Head of caudate nucleus (tissue), 42 donors: ENCODE measurements around the gene ANO6.

Source experiments
- DNase-seq, 42 donors: peaks; one replicate each; pipeline versions ENCODE4 v3.0.0 to v3.0.0-alpha.2; 2020 to 2021; ENCODE audit warnings: mixed read lengths in 7 of 42
- intact Hi-C: fragments of 100-400 bp; cut with DNase I; formaldehyde crosslinking; loops from one replicate; pipeline ENCODE4 v1.15.0; 2022

ANO6 gene

DNA sequence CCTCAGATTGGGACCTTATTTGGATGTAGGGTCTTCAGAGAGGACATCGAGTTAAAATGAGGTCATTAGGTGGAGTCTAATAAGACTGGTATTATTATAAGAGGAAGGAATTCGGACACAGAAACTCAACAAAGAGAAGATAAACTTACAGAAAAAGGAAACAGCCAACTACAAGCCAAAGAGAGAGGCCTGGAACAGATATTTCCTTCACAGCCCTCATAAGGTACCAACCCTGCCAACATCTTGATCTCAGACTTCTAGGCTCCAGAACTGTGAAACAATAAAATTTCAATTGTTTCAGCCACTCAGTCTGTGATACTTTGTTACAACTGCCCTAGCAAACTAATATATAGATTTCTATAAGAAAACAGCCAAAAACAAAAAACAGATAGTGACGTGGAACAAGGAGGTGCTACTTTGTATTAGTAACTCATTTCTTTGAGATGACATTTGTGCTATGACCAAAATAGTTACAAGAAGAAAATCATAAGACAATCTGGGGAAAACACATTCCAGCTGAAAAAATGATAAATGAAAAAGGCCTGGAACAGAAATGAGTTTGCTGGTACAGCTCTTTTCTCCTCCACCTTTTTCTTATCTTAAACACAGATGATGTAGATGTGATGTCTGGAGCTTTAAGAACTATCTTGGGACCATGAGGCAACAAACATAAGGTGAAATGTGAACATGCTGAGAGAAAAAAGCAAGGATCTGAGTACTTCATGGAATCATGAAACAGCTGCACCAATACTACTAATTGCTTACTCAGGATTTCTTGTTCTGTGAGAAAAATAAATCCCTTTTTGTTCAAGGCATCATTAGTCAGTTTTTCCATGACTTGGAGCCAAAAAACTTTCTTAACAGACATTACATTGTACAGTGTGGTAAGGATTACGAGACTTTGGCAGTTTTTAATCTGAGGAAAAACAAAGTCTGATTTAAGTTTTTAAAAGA, 243.2 kb downstream of the ANO6 start:
- intact Hi-C loops, result no loop called here
- no peak for DNase-seq

DNA sequence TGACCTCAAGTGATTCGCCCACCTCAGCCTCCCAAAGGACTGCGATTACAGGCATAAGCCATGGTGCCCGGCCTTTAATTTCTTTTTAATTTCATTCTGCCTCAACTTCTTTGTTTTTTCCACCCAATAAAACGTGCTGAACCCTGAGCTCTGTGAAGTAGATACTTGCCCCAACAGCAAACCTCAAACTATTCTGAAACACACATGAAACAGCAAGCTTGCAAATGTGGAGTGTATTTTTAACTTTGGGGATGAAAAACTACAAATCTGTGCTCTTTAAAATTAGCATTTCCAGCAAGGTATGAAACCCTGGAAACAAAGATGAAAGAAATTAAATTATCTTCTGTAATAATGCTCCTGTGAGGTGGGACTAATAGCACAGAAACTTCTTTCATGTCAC, 246.6 kb downstream of the ANO6 start:
- intact Hi-C loops, result no loop called here

DNA sequence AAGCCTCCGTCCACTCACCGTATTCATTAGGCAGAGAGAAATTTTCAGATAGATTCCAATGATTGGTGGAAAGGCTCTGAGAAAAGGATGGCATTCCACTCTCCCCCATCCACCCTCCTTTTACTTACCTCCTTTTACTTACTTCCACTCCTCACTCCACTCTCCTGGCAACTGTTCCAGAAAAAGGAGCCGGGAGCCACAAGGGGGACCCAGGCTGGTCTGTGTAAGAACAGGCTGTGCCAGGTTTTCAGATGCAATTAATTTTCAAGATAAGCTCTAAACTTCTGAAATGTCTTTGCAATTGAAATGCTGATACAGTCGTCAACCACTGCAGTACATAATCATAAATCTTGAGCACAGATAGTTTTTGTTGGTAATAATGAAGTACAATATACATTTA, 248.8 kb downstream of the ANO6 start:
- no peak for DNase-seq
- intact Hi-C loops, result no loop called here

More for the DNA sequence above, 246.6 kb downstream of the ANO6 start:
- DNase-seq, result no peak

DNA sequence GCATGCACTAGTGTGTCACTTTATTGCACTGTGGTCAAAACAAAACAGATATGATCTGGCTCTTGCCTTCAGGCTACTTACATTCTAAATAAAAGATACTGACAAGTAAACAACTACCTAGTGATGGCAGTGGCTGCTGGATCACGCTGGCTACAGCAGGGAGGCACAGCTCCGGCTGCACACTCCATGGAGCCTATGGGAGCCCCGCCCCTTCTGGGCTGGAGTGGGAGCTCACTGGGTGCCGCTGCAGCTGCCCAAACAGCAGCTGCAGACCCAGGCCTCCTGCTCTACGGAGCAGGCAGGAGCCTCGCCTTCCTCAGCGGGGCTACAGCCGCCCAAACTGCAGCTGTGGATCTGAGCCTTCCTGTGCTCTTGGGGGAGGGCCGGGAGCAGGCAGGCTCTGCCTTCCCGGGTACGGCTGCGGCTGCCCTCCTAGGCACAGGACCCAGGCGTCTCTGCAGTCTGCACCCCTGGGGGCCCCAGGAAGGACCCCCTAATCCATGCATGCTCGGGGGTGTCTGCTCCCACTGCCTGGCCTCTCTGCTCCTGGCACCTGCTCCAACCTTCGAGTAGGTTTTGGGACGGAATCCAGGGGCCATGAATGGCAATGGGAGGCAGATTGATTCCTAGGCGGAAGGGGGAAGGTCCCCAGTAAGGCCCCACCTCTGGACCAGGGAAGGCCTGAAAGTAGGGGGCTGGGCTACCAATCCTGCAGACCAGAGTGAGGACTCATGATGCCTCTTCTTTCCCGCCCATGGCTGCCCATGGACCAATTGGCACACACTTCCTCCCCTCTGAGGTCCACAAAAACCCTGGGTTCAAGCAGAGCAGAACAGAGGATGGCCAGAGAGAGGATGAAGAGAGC, 253.1 kb downstream of the ANO6 start:
- no peak for DNase-seq
- intact Hi-C loops, result no loop called here

DNA sequence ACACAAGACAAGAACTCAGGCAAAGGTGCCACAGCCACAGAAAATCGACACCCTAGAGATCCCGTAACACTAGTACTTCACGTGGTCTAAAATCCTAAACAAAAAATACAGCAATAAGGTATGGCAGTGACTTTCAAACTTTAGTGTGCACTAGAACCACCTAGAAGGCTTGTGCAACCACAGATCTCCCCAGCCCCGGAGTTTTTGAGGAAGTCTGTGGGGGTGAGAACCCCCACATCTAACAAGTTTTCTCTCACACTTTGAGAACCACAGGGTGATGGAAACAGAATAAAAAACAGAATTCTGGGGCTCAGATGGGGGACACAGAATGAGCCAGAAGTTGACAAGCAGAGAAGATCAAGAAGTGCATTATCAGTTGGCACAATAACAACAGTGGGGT, 254.0 kb downstream of the ANO6 start:
- DNase-seq, result no peak
- intact Hi-C loops, result no loop called here

DNA sequence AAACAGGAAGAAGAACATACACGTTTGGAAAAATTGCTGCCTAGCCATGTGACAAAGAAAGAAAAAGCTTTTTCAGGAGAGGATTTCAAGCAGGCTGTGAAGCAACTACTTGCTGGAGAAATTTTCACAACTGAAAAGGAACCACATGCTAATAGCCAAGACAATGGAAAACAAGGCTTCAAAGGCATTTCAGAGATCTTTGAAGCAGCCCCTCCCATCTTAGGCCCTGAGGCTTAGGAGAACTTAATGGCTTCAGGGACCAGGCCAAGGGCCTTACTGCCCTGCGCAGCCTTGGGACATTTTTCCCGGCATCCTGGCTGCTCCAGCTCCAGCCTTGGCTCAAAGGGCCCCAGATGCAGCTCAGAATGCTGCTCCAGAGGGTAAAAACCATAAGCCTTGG, 257.7 kb downstream of the ANO6 start:
- DNase-seq, result no peak
- intact Hi-C loops, result no loop called here

DNA sequence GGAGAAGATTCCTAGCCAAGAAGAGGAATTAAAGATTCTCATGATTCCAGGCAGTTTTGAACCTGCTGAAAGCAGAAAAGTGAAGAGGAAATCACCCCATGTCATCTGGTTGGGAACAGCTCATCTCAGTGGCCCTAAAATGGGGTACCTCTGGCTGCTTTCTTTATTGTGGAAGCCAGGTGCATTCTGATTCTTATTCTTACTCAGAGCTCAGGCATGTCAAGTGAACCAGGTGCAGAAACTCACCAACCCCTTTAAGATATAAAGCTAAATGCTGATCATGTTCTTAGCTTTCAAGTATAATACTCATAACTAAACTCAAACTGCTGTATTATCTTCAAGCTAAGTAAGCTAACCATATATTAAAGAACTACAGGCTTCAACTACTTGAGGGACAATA, 259.7 kb downstream of the ANO6 start:
- intact Hi-C loops, result no loop called here
- no peak for DNase-seq

DNA sequence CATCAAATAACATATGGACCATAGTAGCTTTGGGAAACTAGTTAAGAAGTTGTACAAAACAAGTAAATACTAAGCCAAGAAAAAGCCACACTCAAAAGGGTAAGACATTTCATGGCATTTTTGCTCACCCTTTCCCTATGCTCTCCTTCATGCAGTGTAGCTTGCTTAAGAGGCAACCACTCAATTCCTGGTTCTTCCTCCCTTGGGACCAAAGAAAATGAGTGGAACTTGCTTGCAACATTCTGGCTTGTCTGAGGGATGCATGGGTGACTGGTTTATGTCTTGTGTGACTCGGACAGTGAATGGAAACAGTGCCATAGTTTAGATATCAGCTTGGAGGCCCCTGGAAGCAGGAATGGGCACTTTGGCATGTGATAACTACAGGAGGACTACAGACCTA, 261.6 kb downstream of the ANO6 start:
- intact Hi-C loops, result no loop called here
- DNase-seq, result no peak

DNA sequence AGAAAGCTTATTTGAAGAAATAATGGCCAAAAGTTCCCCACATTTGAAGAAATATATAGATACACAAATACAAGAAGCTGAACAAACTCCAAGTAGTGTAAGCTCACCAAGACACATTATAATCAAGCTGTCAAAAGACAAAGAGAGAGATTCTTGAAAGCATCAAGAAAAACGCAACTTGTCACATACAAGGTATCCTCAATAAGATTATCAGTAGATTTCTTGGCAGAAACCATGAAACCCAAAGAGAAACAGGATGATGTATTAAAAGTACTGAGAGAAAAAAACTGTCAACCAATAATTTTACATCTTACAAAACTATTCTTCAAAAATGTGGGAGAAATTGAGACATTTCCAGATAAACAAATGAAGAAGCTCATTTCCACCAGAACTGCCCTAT, 263.0 kb downstream of the ANO6 start:
- no peak for DNase-seq
- intact Hi-C loops, result no loop called here

DNA sequence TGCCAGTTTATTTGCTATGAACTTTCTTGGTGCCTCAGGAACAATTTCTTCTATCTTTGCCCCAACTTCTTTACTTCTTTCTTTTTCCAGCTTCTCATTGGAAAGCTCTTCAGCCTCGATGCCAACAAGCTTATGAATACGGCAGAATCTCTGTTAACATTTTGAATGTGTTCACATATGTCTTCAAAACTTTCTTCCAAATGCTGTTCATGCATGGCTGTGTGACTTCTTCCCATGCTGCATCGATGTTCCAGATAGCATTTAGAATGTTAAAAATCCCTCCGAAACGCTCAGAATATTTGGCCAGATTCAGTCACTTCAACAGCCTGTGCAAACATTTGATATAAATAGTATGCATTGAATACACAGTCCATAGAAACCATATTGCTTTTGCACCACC, 265.9 kb downstream of the ANO6 start:
- intact Hi-C loops, result no loop called here
- no peak for DNase-seq

DNA sequence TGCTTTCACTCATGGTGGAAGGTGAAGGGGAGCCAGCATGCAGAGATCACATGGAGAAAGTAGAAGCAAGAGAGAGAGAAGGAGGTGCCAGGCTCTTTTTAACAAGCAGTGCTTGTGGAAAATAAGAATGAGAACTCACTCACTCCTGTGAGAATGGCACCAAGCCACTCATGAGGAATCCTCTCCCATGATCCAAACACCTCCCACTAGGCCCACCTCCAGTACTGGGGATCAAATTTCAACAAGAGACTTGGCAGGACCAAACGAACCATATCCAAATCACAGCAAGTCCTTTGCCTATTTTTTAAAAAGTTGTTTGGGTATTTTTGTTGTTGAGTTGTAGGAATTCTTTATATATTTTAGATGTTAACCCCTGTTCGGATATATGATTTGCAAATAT, 267.7 kb downstream of the ANO6 start:
- no peak for DNase-seq
- intact Hi-C loops, result no loop called here
